NCI-H1092 (cell line): ENCODE results near the gene KIFBP.

ENCODE experiments used
- DNase-seq: peaks from one replicate; lab custom pipeline; 2025; lab: John Stamatoyannopoulos, UW

KIFBP gene

GRCh38 chr10:69051710-69052487 lies 63.3 kb downstream of the KIFBP start:
- no peak for DNase-seq

- DNase-seq = no peak
These were observed 64.1 kb downstream of the KIFBP start for GRCh38 chr10:69052736-69053135.

- no peak for DNase-seq
These were observed 66.6 kb downstream of the KIFBP start for GRCh38 chr10:69055241-69055640.

GRCh38 chr10:69056129-69056528 lies 67.5 kb downstream of the KIFBP start:
- no peak for DNase-seq

- no peak for DNase-seq
These were observed 68.1 kb downstream of the KIFBP start for GRCh38 chr10:69056536-69057260.

- DNase-seq = no peak
These were observed 68.8 kb downstream of the KIFBP start for GRCh38 chr10:69057261-69057950.

- DNase-seq = no peak
These were observed 69.3 kb downstream of the KIFBP start for GRCh38 chr10:69057951-69058297.

- no peak for DNase-seq
These were observed 71.7 kb downstream of the KIFBP start for GRCh38 chr10:69060127-69060798.

- DNase-seq = no peak
These were observed 72.9 kb downstream of the KIFBP start for GRCh38 chr10:69061305-69062161.

GRCh38 chr10:69062901-69063300 lies 74.3 kb downstream of the KIFBP start:
- DNase-seq = no peak

GRCh38 chr10:69064762-69065328 lies 76.2 kb downstream of the KIFBP start:
- no peak for DNase-seq

GRCh38 chr10:69065406-69066361 lies 77.1 kb downstream of the KIFBP start:
- DNase-seq = no peak
